ENCODE measurements around the gene PRSS33.

DNA sequence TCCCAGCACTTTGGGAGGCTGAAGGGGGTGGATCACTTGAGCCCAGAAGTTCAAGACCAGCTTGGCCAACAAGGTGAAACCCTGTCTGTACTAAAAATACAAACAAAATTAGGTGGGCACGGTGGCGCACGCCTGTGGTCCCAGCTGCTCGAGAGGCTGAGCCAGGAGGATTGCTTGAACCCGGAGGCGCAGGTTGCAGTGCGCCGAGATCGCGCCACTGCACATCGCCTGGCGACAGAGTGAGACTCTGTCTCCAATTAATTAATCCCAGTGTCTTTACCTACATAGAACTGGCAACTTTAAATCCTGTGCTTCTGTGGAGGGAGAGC is 8.8 kb downstream of the PRSS33 start:
- TF ChIP-seq, protein P1, sequence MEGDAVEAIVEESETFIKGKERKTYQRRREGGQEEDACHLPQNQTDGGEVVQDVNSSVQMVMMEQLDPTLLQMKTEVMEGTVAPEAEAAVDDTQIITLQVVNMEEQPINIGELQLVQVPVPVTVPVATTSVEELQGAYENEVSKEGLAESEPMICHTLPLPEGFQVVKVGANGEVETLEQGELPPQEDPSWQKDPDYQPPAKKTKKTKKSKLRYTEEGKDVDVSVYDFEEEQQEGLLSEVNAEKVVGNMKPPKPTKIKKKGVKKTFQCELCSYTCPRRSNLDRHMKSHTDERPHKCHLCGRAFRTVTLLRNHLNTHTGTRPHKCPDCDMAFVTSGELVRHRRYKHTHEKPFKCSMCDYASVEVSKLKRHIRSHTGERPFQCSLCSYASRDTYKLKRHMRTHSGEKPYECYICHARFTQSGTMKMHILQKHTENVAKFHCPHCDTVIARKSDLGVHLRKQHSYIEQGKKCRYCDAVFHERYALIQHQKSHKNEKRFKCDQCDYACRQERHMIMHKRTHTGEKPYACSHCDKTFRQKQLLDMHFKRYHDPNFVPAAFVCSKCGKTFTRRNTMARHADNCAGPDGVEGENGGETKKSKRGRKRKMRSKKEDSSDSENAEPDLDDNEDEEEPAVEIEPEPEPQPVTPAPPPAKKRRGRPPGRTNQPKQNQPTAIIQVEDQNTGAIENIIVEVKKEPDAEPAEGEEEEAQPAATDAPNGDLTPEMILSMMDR (IDR thresholded peaks at IDR 0.05 in 2 of 3, conservative IDR thresholded peaks at IDR 0.05 in 1 of 3; ENCODE audit: insufficient read depth in 2 of 3, low read depth in 1 of 3, low read length in 3 of 3), result no peak
- TF ChIP-seq, protein P2, sequence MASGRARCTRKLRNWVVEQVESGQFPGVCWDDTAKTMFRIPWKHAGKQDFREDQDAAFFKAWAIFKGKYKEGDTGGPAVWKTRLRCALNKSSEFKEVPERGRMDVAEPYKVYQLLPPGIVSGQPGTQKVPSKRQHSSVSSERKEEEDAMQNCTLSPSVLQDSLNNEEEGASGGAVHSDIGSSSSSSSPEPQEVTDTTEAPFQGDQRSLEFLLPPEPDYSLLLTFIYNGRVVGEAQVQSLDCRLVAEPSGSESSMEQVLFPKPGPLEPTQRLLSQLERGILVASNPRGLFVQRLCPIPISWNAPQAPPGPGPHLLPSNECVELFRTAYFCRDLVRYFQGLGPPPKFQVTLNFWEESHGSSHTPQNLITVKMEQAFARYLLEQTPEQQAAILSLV (tag; IDR thresholded peaks at IDR 0.05), result no peak
- TF ChIP-seq POLR2G (IDR thresholded peaks at IDR 0.05; ENCODE audit: low read depth, low read length) (no peak), ATF1 (CRISPR knock-in tag; IDR thresholded peaks at IDR 0.05) (no peak), ATF1 (tag; IDR thresholded peaks at IDR 0.05) (no peak), SMC3 (conservative IDR thresholded peaks at IDR 0.05; ENCODE audit: insufficient read depth, low read depth, low read length) (no peak), FOS (IDR thresholded peaks at IDR 0.05; ENCODE audit: extremely low read depth, insufficient read length) (no peak), POLR2A (conservative IDR thresholded peaks at IDR 0.05) (no peak), XRCC5 (IDR thresholded peaks at IDR 0.05; ENCODE audit: low read depth, low read length) (no peak), L3MBTL2 (IDR thresholded peaks at IDR 0.05) (no peak)

All from K562 (cell line).